A673 (cell line): ENCODE data around the gene CMC4. TPM values are rescaled to one million over a fixed set of nuclear protein-coding genes. Genes with fewer than 3 reads are reported as not detected.

ENCODE experiments used
- BruUV-seq: library from RNA; stranded (reverse); fragments of 400-500 nt; replicated peaks from 2 replicates; lab custom pipeline; 2021; lab: Mats Ljungman, UMichigan
- CTCF ChIA-PET: fragments of 300-600 bp; sonication (Branson Sonifier 250); formaldehyde crosslinking; loops from one replicate; lab custom pipeline; 2022; ENCODE audit warnings: antibody characterized with exemption; lab: Charles Lee
- POLR2A ChIA-PET: fragments of 300-600 bp; sonication (Branson Sonifier 250); formaldehyde crosslinking; loops from one replicate; lab custom pipeline; 2022; ENCODE audit warnings: antibody characterized with exemption; ENCODE audit not compliant: low non-redundant PET; lab: Charles Lee
- DNase-seq: peaks from one replicate; pipeline ENCODE4 v3.0.0-alpha.2; 2015; ENCODE audit warnings: low spot score
- H3K27ac ChIP-seq: fragments of 200-600 bp; sonication (generic); 2 replicates; pipeline ENCODE4 v1.5.1; 2016; ENCODE audit warnings: mixed run types, low read depth, mild to moderate bottlenecking, mixed read lengths, antibody characterized with exemption, low read length; ENCODE audit not compliant: poor library complexity, severe bottlenecking
- H3K27me3 ChIP-seq: fragments of 200-600 bp; sonication (generic); replicated peaks from 2 replicates; pipeline ENCODE4 v1.6.1; 2017; ENCODE audit warnings: mixed run types, low read depth, mild to moderate bottlenecking, mixed read lengths, antibody characterized with exemption, low read length; ENCODE audit not compliant: insufficient read depth, poor library complexity
- H3K36me3 ChIP-seq: fragments of 200-600 bp; sonication (generic); 2 replicates; pipeline ENCODE4 v1.6.1; 2016; ENCODE audit warnings: mixed run types, mild to moderate bottlenecking, mixed read lengths, antibody characterized with exemption, low read length; ENCODE audit not compliant: insufficient read depth, poor library complexity, severe bottlenecking
- H3K4me1 ChIP-seq: fragments of 200-600 bp; sonication (generic); 2 replicates; pipeline ENCODE4 v1.6.1; 2017; ENCODE audit warnings: mixed run types, mild to moderate bottlenecking, mixed read lengths, antibody characterized with exemption, low read length; ENCODE audit not compliant: insufficient read depth, poor library complexity, severe bottlenecking
- H3K4me3 ChIP-seq: fragments of 200-600 bp; sonication (generic); 2 replicates; pipeline ENCODE4 v1.5.1; 2016; ENCODE audit warnings: low read depth, mixed run types, mild to moderate bottlenecking, mixed read lengths, low read length; ENCODE audit not compliant: poor library complexity, severe bottlenecking
- H3K9me3 ChIP-seq: fragments of 200-600 bp; sonication (generic); 2 replicates; pipeline ENCODE4 v1.6.1; 2016; ENCODE audit warnings: mixed run types, low read depth, mild to moderate bottlenecking, mixed read lengths, antibody characterized with exemption, low read length; ENCODE audit not compliant: poor library complexity, severe bottlenecking
- CTCF ChIP-seq: fragments of 300-800, 200-600 bp; sonication (generic); conservative IDR thresholded peaks from 2 replicates; pipeline ENCODE4 v1.5.1; 2017; ENCODE audit warnings: low read depth, mild to moderate bottlenecking, antibody characterized with exemption, low read length, moderate library complexity, mixed read lengths
- EZH2 ChIP-seq: fragments of 200-600 bp; sonication (generic); IDR thresholded peaks from 2 replicates; pipeline ENCODE4 v1.6.1; 2017; ENCODE audit warnings: borderline replicate concordance, low read depth, mild to moderate bottlenecking, mixed read lengths, antibody characterized with exemption, low read length; ENCODE audit not compliant: poor library complexity, severe bottlenecking
- intact Hi-C: fragments of 100-400 bp; cut with micrococcal nuclease; formaldehyde crosslinking; loops from one replicate; pipeline ENCODE4 v1.10.0; 2022; ENCODE audit not compliant: unreplicated experiment
- total RNA-seq: library from RNA; stranded (reverse); gene quantifications from 2 replicates; pipeline ENCODE4 v1.2.3, GENCODE V29; 2021

The CMC4 gene
- total RNA-seq, 1 experiment from 2014 or later: 5.9 TPM

- intact Hi-C loops: no loop called here
- no peak for TF ChIP-seq CTCF
- no peak for TF ChIP-seq EZH2
Observed at GRCh38 chrX:155020591-155020990, 50.3 kb downstream of the CMC4 start.

More at GRCh38 chrX:155020591-155020990, 50.3 kb downstream of the CMC4 start:
- ChIA-PET CTCF (no interaction called here), POLR2A (no interaction called here)
- BruUV-seq: no TSS peak
- H3K9me3 ChIP-seq: no peaks in the 10 kb centered on the region
- H3K4me3 ChIP-seq: no peak overlapping the region
- H3K27ac ChIP-seq: no peak overlapping the region
- H3K36me3 ChIP-seq: no peaks in the 10 kb centered on the region
- H3K27me3 ChIP-seq: no peaks in the 10 kb centered on the region
- DNase-seq: no peak
- no peaks in the 10 kb centered on the region for H3K4me1 ChIP-seq

Other genes starting within 250 kb of the CMC4 start
- gene SMIM9, start 236.5 kb downstream of the CMC4 start, total RNA-seq: not detected in 2 replicates
- gene F8A1, start 184.8 kb downstream of the CMC4 start, total RNA-seq: 25.0 and 25.2 TPM in 2 replicates
- gene F8, start 48.4 kb downstream of the CMC4 start, total RNA-seq: 1.1 and 1.9 TPM in 2 replicates
- 78.1 and 84.6 TPM in 2 replicates for gene FUNDC2, start 44.3 kb downstream of the CMC4 start, total RNA-seq
- gene MTCP1, start within 50 bp of the CMC4 start, total RNA-seq: 19.8 and 21.0 TPM in 2 replicates
- 25.7 TPM in 2 replicates for gene BRCC3, start 372 bp upstream of the CMC4 start, total RNA-seq
- 100 and 119 TPM in 2 replicates for gene VBP1, start 145.3 kb upstream of the CMC4 start, total RNA-seq
- gene RAB39B, start 193.4 kb upstream of the CMC4 start, total RNA-seq: 0.43 and 0.81 TPM in 2 replicates